LHCN-M2 (cell line): Measurements from ENCODE around the gene AKT3. TPM values are rescaled to one million over a fixed set of nuclear protein-coding genes. Genes with fewer than 3 reads are reported as not detected.
"Not testable (repeated sequence)": the region's sequence is repeated elsewhere in the genome, so short reads cannot be mapped to it uniquely, and the experiment has no call there.

Experiments
- DNase-seq: peaks from one replicate; pipeline ENCODE4 v3.0.0-alpha.2; 2012; ENCODE audit warnings: low read depth
- polyA plus RNA-seq: library from polyadenylated mRNA; unstranded; fragments of >200 nt; gene quantifications from one replicate; pipeline ENCODE4 v1.2.1, GENCODE V29; 2012; ENCODE audit warnings: missing spikeins
- total RNA-seq: library from RNA; depleted of rRNA; stranded (reverse); fragments of >200 nt; gene quantifications from 2 replicates; pipeline ENCODE4 v1.2.3, GENCODE V29; 2014; rRNA removed

Gene AKT3
- total RNA-seq: 10.1 and 12.2 TPM in 2 replicates
- polyA plus RNA-seq: 7.8 TPM

DNA sequence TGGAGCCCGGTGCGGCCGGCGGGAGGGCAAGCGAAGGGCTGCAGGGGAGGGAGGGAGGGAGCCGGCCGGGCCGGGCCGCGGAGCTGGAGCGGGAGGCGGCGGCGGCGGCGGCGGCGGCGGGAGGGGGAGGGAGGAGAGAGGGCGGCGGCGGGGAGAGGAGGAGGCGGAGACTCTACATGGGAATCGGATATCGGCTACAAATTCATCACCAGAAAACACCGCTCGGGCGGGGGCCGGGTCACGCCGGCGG lies at the start of gene AKT3:
Gene AKT3 (minus strand): TSS at position 42 of the 250 bp plus-strand sequence. CDS start 7,073 bp downstream, outside the sequence.
- DNase-seq: peak; percentile 75

DNA sequence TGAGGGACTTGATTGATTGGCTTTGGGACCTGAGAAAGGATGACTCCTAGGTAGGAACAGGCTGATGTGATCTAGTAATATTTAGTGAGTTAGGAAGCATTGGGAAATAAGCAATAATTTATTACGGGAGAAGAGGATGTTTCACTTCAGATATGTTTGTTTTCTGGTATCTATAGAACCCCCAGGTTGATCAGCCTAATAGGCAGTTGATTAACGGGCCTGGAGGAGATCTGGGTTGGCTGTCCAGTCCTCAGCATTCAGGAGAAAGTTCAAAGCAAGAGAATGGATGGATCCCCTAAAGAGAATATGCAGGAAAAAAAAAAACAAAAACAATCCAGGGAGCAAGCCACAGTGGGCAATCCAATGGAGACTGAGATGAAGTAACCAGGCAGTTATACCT lies 48.2 kb upstream of the AKT3 start:
- DNase-seq: no peak

DNA sequence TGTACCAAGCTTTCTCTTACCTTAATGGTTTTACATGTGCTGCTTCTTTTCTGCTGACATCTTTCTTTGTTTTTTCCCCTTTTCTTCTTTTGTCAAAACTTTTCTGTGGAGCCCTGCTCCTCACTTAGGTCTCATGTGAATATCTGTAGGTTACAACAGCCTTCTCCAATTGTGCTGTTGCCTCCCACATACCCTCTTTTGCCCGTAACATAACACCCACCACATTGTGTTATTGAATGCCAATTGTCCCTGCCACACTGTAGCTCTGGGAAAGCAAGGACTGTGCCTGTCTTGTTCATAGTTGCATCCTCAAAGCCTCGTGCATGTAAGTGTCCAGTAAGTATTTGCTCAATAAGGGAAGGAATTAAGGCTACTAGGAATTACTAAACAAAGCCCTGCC lies 46.3 kb upstream of the AKT3 start:
- no peak for DNase-seq

DNA sequence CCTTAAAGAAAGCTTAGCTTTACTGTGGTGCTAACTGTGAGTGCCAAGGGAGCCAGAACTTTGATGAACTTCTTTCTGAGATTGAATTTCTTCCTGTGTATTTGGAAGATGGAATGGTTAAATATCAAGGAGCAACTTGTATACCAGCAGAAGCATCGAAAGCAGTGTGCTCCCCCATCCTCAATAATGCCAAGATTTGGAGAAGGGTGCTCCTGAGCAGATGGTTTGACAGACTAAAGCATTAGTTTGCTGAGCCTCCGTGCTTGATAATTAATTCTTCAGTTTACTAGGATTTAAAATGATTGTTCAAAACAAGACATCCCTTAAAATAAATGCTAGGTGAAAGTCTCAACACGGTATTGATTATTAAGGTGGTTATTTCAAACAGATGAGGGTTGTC lies 42.4 kb upstream of the AKT3 start:
- DNase-seq: no peak

DNA sequence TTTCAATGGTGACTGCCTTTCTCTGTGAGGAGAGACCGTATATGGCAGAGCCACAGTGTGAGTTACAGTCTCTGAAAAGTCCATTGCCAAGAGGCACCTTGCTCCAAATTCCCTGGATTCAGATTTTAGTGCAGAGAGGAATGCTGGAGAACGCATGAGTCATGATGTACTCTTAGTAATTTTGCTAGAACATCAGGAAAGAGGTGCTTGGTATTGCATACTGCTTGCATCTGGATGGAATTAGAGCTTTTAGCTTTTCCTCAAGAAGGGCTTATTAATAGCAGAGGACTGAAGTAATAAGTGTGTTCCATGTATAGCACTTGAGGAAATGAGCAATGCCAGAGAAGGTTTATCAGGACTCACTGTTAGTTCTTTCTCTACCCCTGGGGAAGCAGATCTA lies 40.5 kb upstream of the AKT3 start:
- DNase-seq: peak; percentile 8

DNA sequence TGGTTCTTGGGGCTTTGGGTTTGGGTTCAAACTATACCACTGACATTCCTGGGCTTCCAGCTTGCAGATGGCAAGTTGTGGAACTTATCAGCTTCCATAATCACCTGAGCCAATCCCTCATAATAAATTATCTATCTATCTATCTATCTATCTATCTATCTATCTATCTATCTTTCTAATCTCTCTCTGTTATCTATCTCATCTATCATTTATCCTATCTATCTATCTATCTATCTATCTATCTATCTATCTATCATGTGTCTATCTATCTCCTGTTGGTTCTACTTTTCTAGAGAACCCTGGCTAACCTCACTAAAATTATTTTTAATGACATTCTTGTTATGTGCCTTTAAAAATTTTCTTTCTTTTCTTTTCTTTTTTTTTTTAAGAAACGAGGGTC lies 35.8 kb upstream of the AKT3 start:
- DNase-seq: no peak

DNA sequence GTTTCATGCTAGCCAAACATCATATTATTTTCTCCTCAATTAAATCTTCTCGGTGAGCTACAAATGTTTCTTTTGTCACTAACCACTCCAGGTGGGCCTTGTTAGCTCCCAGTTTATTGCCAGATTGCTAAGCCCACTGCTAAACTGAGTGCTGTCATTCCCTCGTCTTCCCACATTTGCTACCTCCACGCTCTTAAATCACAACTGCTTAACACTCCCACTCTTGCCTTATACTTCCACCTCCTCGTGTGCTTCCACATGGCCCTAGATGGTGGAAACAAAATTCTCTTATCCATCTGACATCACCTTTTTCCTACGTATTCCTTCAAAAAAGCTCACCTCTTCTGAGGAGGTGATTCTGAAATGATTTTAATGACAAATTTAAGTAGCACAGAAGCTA lies 34.6 kb upstream of the AKT3 start:
- DNase-seq: no peak

DNA sequence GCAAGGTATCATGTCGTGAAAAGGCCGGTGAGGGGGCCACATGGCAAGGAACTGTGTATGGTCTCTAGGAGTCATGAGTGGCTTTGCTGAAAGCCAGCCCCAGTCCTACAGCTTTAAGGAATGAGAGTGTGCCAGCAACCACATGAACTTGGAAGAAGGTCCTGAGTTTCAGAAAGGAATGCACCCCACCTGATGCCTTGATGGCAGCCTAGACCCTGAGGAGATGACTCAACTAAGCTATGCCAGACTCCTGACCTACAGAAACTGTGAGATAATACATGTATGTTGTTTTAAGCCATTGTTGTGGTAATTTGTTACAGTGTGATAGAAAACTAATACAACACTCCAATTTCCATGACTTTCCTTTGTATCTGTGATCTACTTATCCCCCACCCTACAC lies 33.5 kb upstream of the AKT3 start:
- peak; percentile 17 for DNase-seq

DNA sequence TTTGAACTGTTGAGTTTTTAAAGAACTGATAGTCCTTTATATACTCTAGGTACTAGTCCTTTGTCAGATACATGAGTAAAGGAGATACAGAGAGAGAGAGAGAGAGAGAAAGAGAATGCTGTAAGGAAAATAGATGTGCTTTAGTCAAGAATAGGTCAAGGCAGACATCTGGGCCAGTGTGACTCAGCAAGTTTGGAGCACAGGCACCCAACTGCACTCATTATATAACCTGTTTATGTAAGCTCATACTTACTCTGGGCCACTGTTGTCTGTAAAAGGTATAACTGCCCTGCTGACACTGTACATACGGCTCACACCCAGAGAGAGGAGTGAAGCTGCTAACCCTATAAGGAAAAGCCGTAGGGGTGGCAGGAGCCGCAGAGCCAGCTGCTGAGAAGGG lies 32.2 kb upstream of the AKT3 start:
- DNase-seq: peak; percentile 5

DNA sequence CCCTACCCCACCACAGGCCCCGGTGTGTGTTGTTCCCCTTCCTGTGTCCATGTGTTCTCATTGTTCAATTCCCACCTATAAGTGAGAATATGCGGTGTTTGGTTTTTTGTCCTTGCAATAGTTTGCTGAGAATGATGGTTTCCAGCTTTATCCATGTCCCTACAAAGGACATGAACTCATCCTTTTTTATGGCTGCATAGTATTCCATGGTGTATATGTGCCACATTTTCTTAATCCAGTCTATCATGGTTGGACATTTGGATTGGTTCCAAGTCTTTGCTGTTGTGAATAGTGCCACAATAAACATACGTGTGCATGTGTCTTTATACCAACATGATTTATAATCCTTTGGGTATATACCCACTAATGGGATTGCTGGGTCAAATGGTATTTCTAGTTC lies 27.0 kb upstream of the AKT3 start:
- not testable (repeated sequence) for DNase-seq

DNA sequence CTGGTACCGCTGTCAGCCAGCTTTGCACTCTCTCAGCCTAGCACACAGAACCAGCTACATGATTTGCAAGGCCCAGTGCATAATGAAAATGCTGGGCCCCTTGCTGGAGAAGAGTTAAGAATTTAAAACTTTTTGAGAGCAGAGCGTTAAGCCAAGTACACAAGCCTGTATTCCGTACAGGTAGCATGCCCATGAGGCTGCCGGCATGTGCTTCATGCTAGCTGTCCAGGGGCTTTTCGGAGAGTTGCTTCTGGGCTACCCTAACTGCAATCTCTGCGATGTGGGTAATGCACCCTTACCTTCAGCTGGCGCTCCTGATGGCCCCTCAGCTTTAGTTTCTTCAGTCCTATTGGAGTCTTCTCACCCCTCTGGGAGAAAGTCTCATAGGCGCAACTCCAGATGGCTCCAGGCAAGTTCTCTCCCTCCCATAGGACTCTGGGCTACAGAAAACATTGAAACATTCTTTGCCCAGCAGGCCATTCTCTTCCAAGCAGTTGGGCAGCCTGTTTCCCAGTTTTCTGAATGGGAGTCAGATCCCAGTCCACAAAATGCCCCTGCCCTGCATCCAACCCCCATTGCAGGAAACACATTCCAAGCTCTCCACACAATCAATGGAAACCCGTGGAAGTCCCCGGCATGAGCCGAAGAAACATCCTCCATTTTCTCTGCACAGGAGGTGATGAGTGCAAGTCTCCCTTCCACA lies 5.7 kb upstream of the AKT3 start:
- no peak for DNase-seq

DNA sequence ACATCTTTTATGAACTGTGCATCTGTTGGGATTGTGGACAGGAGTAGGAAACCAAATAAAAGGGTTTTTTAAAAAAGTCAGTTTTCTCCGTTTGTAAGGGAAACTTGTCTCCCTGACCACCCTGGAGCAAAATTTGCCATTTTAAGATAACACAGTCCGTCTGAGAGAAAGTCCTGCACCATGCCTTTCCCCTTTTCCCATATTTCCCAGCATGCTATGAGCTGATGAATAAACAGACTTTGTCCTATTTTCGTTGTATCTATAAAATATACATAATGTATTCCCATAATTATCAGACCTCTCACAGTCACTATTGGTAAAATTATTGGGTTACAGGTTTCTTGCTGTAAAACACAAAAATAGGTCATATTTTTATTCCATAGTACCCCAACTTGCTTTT lies 1.7 kb upstream of the AKT3 start:
- DNase-seq: no peak

DNA sequence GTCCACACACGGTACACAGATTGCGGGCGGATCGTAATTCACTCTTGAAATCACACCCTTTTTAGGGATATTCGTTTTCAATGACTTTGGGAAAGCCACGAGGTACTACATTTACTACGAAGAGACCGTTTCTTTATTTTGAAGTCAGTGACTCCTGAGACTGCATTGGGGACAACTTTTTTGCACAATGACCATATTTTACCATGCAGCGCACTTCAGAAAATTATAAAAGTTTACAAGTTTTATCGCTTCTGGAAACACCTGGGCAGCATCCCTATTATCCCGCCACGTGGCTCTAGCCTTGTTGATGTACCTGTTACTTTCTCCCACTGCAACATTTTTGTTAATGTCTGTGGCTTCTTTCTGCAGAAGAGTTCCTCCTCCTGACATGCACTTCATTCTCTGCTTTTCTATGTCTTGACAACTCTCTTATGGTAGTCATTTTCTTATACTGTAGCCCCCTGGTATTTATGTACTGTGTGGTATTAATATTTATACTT lies 1.3 kb upstream of the AKT3 start:
- DNase-seq: no peak

DNA sequence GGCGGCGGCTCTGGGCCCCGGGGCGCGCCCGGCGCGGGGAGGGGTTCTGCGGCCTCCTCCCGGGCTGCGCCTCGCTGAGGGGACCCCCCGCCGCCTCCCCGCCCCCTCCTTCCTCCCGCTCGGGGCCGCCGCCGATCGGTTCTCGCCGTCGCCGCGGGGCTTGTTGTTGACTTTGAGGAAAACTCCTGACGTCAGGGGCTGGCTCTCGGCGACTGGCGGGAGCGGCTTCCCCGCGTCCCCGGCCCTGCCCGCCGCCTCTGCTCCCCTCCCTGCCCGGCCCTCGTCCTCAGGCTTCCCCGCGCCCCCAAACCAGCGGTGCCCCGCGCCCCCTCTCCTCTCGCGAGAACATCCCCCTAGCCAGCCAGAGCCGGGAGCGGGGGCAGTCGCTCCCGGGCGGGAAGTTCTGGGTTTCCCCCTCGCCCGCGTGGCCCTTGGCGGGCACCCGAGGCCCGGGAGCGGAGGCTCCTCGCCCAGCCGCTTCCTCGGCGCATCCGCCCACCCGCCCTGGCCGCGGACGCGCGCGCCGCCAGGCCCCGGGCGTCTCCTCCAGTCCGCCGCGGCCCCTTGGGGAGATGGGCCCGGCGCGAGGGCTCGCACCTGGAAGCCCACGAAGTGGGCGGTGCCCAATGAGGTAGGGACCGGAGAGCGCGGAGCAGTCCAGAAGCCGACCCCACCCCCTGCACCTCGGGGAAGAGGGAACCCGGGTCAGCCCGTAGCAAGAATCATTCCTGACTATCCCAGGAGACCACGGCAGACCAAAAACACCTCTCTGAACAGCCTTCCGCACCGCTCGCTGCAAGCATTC lies 611 bp upstream of the AKT3 start:
- peak; percentile 67 for DNase-seq

DNA sequence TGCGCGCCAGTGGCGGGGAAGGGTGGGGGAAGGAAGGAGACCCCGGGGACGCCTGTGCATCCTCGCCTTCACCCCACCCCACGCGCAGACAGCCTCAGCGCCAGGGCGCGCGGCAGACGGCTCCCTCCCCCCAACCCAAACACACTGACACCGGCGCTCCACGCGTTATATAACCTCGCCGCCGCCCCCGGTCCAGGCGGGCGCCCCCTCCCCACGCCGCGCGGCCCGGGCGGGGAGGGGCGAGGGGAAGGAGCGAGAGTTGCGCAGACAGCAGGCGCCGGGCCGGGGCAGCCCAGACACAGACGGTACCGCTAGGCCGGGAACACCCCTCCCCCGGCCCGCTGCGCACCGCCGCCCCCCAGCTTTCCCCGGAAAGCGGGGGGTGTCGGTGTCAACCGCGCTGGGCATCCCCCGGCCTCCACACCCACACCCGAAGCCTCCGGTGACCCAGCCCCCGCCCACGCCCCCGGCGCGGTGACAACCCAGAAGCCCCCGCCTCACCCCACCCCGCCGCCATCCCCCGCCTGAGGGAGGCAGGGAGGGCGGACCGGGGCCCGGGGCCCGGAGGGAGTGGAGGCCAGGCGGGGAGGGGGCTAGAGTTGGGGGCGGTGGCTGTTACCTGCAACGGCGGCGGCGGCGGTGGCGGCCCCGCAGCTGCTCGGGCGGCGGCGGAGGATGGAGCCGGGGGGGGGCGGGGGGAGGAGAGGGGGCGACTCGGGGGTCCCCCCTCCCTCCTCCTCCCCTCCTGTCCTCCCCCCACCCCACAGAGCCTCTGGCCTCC lies 432 bp downstream of the AKT3 start:
- no peak for DNase-seq

DNA sequence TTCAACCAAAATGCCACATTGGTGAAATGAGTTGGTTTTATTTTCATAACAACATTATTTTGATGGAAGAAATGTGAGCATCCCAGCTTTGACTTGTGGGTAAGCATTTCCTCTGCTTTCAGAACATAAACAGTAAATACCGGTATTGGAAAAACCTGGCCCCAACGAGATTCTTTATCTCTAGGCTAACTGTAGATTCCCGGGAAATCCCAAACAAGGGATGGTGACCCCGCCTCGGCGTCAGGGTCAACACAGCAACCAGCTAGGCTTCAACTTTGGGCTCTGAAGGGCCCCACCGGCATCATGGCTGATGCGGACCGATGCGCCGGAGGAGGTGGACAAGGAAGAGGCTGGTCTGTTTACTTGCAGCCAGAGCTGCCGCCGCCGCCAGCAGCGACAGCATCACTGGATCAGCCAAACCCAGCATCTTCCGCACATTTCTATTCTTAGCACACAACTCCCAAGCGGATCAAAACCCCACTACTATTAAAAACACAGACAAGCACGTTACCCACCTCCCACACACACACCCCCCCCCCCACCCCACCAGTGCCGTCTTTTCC lies 1.1 kb downstream of the AKT3 start:
- peak; percentile 64 for DNase-seq

DNA sequence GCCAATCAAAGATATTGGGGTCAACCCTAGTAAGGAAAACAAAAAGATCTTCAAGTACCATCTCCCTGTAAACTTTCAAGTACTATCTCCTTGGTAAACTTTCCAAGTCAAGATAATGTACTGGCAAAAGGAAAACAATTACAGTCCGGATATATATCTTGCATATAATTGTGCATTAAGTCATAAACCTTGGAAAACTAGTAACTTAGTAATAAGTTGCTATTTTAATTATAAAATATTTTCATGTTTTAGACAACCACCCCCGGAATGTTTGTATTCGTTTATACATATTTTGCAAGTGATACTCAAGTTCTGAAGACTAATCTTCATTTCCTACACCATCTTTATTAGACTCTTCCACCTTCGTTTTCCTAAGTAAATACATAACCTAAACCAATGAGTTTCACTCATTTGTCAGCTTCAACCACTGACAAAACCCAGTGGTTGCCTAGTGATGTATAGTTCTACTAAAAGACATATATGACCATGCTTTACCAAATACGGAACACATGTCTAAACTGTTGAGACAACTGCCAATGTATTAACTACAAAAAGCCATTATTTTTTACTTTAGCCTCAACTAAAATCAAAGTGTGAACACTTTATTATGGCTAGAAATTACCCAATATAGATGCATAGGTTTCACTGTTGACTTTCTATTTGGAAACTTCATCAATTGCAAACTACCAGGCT lies 1.7 kb downstream of the AKT3 start:
- DNase-seq: no peak

DNA sequence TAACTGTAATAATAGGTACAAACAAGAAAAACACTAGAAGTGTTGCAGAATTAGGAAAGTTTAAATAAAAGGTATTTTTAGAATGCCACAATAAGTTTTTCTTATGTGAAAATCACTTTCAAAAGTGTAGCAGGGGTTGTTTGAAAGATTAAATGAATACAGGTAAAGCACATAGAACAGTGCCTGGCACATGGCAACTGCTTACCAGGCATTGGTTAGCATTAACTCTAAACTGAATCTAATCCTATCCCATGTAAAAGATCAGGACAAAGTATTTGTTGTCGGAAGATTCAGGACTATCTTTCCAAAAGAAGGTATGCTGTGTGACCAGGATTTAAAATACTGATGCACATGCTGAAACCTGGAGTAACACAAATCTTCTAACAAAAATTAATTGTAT lies 3.3 kb downstream of the AKT3 start:
- DNase-seq: no peak

DNA sequence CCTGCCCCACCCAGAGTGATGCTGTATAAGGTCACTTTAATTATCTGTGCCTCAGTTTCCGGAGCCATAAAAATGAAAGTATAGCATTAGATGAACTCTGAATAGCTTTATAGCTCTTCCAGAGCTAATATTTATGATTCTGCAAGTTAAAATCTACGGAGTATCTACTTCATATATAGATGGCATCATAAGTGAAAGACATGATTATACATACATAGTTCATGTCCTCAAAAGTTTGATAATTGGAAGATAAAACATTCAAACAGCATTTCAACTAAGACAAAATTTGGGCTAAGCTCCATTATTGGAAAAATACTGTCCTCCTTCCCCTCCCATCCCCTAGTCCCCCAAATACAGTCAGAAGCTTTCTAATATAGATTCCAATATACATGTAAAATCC lies 4.2 kb downstream of the AKT3 start:
- DNase-seq: no peak

DNA sequence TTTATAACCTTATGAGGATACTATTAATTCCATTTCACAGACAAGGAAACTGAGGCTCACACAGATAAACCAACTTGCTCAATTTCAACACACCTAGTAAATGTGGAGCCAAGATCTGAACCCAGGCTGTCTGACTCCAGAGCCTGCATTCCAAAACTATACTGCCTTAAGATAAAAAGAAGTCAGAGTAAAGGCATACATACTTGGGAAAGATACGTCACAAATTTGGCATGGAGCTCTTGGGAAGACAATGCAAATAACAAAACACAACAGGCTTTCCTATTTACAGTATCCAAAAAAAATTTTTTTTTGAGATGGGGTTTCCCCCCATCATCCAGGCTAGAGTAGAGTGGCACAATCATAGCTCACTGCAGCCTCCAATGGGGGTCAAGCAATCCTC lies 5.9 kb downstream of the AKT3 start:
- DNase-seq: no peak

DNA sequence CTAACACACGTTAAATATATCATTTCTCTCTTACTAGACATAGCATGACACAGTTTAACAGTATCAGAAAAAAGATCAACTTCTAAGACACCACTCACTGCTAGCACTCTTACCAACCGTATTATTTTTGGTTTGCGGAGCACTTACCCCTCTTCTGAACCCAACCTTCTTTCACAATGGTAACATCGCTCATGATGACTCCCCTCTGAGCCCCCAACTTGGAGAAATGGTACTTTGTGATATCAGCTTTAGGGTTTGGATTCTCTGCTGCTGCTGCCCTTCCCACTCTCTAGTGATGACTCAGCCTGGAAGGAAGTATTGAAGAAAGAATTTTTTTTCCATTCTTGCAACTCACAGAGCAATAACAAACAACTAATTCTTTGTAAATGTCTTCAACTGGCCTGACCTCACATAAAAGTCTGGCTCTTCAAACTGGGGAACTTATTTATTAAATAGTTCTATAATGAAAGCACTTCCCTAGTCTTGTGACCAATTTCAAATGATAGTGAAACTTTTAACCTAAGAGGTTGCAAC lies 7.0 kb downstream of the AKT3 start:
- DNase-seq: peak; percentile 66
